ENCODE data around the gene METTL8. TPM values are rescaled to one million over a fixed set of nuclear protein-coding genes. Genes with fewer than 3 reads are reported as not detected.

Gene METTL8
- total RNA-seq, 2 donors from 2014 or later, result 19.4 to 20.0 TPM

DNA sequence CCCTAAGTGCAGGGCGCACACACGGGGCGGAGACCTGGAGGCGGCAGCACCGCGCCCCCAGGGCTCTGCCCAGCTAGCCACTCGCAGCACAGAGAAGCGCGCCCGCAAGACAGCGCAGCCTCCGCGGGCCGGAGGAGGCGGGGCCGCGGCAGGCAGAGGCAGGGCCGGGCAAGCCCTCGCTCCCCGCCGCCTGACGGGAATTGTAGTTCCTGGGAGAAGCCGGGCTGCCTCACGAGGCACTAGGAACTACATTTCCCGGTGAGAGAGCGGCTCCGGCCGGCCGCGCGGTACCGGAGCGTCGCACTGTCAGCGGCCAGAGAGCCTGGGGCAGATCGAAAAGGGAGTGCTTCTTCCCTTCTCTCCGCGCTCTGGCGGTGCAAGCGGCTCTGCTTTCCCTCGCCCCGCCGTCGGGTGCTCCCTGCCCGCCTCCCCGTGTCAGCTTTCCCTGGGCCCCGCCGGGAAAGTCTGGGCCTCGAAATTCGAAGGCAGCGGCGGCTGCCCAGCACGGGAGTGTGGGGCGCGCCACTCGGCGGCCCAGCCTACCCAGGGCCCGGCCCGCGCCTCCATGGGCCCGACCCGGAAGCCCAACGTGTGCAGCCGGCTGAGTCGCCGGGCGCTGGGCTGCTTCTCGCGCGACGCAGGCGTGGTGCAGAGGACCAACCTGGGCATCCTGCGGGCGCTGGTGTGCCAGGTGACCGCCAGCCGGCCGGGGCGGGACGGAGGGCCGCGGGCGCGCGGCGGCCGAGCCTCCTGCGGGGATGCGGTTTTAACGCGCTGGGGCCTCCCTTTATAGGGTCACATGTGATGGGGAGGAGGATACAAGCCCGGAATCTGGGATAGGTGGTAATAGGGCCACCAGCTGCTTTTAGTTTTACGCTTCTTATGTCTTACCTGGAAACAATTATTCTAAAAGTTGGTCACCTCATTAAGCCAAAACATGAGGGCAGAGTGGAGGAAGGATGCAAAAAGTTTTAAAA lies 511 bp upstream of the METTL8 start, which contains the start of gene DCAF17:
TSS of gene DCAF17 (plus strand) at position 214 of the 977 bp plus-strand sequence. CDS start at position 566, 352 bp downstream.
- intact Hi-C loops (cut with DNase I), result no loop called here
- TF ChIP-seq, protein P1, sequence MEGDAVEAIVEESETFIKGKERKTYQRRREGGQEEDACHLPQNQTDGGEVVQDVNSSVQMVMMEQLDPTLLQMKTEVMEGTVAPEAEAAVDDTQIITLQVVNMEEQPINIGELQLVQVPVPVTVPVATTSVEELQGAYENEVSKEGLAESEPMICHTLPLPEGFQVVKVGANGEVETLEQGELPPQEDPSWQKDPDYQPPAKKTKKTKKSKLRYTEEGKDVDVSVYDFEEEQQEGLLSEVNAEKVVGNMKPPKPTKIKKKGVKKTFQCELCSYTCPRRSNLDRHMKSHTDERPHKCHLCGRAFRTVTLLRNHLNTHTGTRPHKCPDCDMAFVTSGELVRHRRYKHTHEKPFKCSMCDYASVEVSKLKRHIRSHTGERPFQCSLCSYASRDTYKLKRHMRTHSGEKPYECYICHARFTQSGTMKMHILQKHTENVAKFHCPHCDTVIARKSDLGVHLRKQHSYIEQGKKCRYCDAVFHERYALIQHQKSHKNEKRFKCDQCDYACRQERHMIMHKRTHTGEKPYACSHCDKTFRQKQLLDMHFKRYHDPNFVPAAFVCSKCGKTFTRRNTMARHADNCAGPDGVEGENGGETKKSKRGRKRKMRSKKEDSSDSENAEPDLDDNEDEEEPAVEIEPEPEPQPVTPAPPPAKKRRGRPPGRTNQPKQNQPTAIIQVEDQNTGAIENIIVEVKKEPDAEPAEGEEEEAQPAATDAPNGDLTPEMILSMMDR (IDR thresholded peaks at IDR 0.05), result no peak

DNA sequence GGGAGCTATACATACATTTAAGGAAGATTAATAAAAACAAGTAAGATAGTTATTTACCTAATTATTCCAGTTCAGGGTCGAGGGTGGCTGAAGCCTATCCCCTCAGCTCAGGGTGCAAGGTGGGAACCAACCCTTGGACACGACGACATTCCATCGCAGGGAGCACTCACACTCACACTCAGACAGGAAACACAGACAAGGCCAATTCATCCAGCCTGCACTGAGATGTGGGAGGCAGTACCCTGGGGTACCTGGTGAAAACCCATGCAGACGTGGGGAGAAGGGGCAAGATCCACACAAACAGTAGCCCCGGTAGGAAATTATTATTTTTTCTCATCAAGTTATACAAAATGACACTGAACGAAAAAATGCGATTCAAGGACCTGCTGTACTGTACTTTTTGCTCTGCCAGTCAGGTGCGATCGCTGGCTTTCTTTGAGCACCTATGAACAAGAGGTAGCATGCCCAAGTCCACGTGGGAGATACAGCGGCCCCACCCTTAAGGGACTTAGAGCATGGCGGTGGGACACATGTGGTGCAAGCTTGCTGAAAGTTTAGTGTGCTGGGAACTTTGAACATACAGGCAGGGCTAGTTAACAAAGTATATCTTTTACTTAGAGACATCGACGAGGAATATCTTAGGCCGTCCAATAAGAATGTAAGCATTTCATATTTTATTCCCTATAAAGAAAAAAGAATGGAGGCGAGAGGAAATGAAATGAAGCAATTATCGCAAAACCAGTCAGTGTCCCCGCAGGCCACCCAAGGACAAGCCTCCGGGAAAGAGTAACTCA lies 624 bp downstream of the METTL8 start:
- no peaks in the 10 kb centered on the region for H3K9me3 ChIP-seq
- H3K4me1 ChIP-seq, result peaks cover 5% of the 10 kb centered on the region
- peak; percentile 73 for DNase-seq
- no peaks in the 10 kb centered on the region for H3K27me3 ChIP-seq
- H3K27ac ChIP-seq, result peak overlapping the region; percentile 99
- intact Hi-C loops (cut with DNase I), result no loop called here
- H3K4me3 ChIP-seq, result peak overlapping the region; percentile 74
- H3K9ac ChIP-seq (ENCODE audit: low read depth in 2 of 2, low read length in 2 of 2), result peak overlapping the region; percentile 64 to 91
- H3K36me3 ChIP-seq, result no peaks in the 10 kb centered on the region
- TF ChIP-seq, protein P1 (IDR thresholded peaks at IDR 0.05), result no peak

More for the DNA sequence above, 511 bp upstream of the METTL8 start, which contains the start of gene DCAF17:
- Histone ChIP-seq H3K4me3 (peak within 1 kb of the TSS; percentile 74), H3K27ac (peak within 1 kb of the TSS; percentile 99), H3K9ac (ENCODE audit: low read depth in 2 of 2, low read length in 2 of 2) (peak within 1 kb of the TSS; percentile 86 to 91), H3K4me1 (peaks cover 5% of the 10 kb centered on the region), H3K27me3 (no peaks in the 10 kb centered on the region), H3K36me3 (no peaks in the 10 kb centered on the region), H3K9me3 (no peaks in the 10 kb centered on the region)
- DNase-seq, result peak; percentile 96

DNA sequence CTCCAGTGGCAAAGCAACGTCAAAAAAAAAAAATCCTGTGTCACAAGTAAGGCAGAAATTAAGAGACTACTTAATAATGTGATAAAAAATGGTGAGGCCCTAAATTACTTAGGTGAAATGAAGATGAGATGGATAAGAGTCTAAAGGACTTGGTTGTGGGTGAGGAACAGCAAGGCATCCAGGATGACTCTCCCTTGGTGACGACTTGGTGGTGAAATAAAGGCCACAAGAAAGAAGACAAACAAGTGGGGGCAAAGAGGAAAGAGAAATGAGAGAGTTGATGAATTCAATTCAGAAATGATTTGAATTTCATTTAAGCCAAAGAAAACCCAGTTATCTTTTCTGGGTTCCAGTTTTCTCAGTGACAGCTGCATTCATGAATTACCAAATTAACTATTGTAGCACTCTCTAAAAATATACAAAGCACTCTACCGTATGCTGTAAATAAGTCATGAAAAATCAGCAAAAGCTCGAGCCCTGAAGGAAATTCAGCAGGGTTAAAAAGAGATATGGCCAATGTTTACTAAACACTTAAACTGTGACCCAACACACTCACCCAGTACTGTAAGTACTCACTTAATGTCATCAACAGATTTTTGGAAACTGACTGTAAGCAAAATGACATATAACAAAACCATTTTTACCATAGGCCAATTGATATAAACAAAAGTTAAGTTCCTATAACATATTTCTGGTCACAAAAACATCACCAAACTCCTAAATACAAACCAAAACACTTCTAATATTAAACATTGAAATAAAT lies 1.4 kb downstream of the METTL8 start:
- no peak for DNase-seq
- Histone ChIP-seq H3K27ac (no peak overlapping the region), H3K27me3 (no peaks in the 10 kb centered on the region), H3K9ac (ENCODE audit: low read depth in 2 of 2, low read length in 2 of 2) (no peak overlapping the region), H3K4me3 (no peak overlapping the region), H3K4me1 (peaks cover 5% of the 10 kb centered on the region), H3K36me3 (no peaks in the 10 kb centered on the region), H3K9me3 (no peaks in the 10 kb centered on the region)
- TF ChIP-seq, protein P1 (IDR thresholded peaks at IDR 0.05), result no peak
- intact Hi-C loops (cut with DNase I), result no loop called here

DNA sequence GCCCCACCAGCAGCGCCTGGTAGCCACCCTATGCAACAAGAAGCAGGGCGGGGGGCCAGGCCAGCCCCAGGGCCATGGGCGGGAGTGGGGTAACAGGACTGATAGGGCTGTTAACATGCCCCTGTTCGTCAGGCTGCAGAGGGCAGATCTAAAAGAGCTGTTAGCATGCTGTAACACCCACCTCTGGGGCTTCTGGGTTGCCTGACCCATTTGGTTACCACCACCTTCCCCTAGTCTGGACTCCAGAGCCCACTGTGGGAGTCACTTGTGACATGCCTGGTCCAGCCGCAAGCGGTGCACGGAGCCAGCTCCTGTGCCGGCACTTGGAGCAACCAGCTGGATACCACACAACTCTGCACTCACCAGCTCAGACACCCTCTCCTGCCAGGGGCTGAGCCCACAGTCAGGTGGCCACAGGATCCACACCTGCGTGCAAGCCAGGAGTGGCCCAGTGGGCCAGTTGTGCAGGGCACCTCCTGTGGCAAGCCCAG lies 2.1 kb downstream of the METTL8 start:
- Histone ChIP-seq H3K4me1 (peaks cover 5% of the 10 kb centered on the region), H3K4me3 (no peak overlapping the region), H3K36me3 (no peaks in the 10 kb centered on the region), H3K9me3 (no peaks in the 10 kb centered on the region), H3K27me3 (no peaks in the 10 kb centered on the region), H3K27ac (no peak overlapping the region), H3K9ac (ENCODE audit: low read depth in 2 of 2, low read length in 2 of 2) (no peak overlapping the region)
- DNase-seq, result no peak
- TF ChIP-seq, protein P1 (IDR thresholded peaks at IDR 0.05), result no peak
- intact Hi-C loops (cut with DNase I), result no loop called here
